ENCODE results near the gene CD53. TPM values are rescaled to one million over a fixed set of nuclear protein-coding genes. Genes with fewer than 3 reads are reported as not detected.

The CD53 gene
- total RNA-seq, 1 experiment from 2014 or later = not detected

GRCh38 chr1:110944806-110945205 is 71.9 kb downstream of the CD53 start:
- Histone ChIP-seq H3K36me3 (peaks cover 1% of the 10 kb centered on the region), H3K27me3 (no peaks in the 10 kb centered on the region), H3K9me3 (peaks cover 3% of the 10 kb centered on the region; the same call in 1 of the 2 replicates), H3K4me3 (no peak overlapping the region)
- no peak for DNase-seq

GRCh38 chr1:110945626-110946025 is 72.7 kb downstream of the CD53 start:
- H3K4me3 ChIP-seq = no peak overlapping the region
- peaks cover 3% of the 10 kb centered on the region; the same call in 1 of the 2 replicates for H3K9me3 ChIP-seq
- no peak for DNase-seq
- H3K36me3 ChIP-seq = peaks cover 2% of the 10 kb centered on the region
- no peaks in the 10 kb centered on the region for H3K27me3 ChIP-seq

- Histone ChIP-seq H3K36me3 (peaks cover 8% of the 10 kb centered on the region), H3K27me3 (no peaks in the 10 kb centered on the region), H3K4me3 (no peak overlapping the region), H3K9me3 (peaks cover 3% of the 10 kb centered on the region; the same call in 1 of the 2 replicates)
- DNase-seq = no peak
Observed at GRCh38 chr1:110948038-110948810, 75.3 kb downstream of the CD53 start.

Other genes starting within 250 kb of the CD53 start
- not detected in 2 replicates for gene KCNA3, start 198.2 kb upstream of the CD53 start, total RNA-seq (2014; rRNA removed; shearing (Covaris generic); ENCODE audit: low replicate concordance)
- gene LRIF1, start 90.8 kb downstream of the CD53 start, total RNA-seq (2014; rRNA removed; shearing (Covaris generic); ENCODE audit: low replicate concordance) = 6.9 and 9.4 TPM in 2 replicates

Data from MG63 (cell line).